Ishikawa (cell line): ENCODE data around the gene ABCC10.

Experiments used
- CREB1 ChIP-seq: IDR thresholded peaks from 2 replicates; pipeline ENCODE4 v1.6.1; 2012; ENCODE audit warnings: low read depth
- EGR1 ChIP-seq: IDR thresholded peaks from 2 replicates; pipeline ENCODE4 v1.6.1; 2012
- EP300 ChIP-seq: IDR thresholded peaks from 2 replicates; pipeline ENCODE4 v1.6.1; 2012; ENCODE audit warnings: borderline replicate concordance
- FOXM1 ChIP-seq: IDR thresholded peaks from 2 replicates; pipeline ENCODE4 v1.6.1; 2012; ENCODE audit warnings: low read depth, borderline replicate concordance
- NFIC ChIP-seq: IDR thresholded peaks from 2 replicates; pipeline ENCODE4 v1.6.1; 2012
- RAD21 ChIP-seq: IDR thresholded peaks from 2 replicates; pipeline ENCODE4 v1.6.1; 2012; ENCODE audit warnings: low read depth
- ZBTB7A ChIP-seq: IDR thresholded peaks from 2 replicates; pipeline ENCODE4 v1.6.1; 2012; ENCODE audit warnings: low read depth
- TF ChIP-seq, protein P1 (sequence below): IDR thresholded peaks from 2 replicates; pipeline ENCODE4 v1.6.1; 2012; ENCODE audit warnings: low read depth, mild to moderate bottlenecking
- TF ChIP-seq, protein P2 (sequence below): IDR thresholded peaks from 2 replicates; pipeline ENCODE4 v1.6.1; 2012

DNA sequence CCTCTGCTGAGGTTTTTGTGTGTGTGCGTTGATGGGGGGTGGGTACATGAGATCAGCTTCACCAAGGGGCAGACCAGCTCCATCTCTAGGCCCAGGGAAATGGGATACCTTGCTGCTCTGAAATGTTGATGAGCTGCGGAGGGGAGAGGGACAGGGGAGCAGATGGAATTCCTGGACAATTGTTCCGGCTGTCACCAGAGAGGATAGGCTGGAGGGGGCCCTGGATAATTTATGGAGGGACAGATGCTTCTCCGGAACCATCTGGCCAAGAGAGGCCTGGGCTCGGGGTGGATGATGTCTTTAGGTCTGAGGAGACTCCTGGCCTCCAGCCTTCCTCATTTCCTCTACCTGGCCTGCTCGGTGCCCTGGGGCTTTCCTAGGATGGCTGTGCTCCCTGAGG is 48.2 kb downstream of the ABCC10 start:
- TF ChIP-seq RAD21 (no peak), CREB1 (no peak), FOXM1 (no peak), ZBTB7A (no peak), EGR1 (no peak), NFIC (no peak), EP300 (no peak)
- TF ChIP-seq, protein P1, sequence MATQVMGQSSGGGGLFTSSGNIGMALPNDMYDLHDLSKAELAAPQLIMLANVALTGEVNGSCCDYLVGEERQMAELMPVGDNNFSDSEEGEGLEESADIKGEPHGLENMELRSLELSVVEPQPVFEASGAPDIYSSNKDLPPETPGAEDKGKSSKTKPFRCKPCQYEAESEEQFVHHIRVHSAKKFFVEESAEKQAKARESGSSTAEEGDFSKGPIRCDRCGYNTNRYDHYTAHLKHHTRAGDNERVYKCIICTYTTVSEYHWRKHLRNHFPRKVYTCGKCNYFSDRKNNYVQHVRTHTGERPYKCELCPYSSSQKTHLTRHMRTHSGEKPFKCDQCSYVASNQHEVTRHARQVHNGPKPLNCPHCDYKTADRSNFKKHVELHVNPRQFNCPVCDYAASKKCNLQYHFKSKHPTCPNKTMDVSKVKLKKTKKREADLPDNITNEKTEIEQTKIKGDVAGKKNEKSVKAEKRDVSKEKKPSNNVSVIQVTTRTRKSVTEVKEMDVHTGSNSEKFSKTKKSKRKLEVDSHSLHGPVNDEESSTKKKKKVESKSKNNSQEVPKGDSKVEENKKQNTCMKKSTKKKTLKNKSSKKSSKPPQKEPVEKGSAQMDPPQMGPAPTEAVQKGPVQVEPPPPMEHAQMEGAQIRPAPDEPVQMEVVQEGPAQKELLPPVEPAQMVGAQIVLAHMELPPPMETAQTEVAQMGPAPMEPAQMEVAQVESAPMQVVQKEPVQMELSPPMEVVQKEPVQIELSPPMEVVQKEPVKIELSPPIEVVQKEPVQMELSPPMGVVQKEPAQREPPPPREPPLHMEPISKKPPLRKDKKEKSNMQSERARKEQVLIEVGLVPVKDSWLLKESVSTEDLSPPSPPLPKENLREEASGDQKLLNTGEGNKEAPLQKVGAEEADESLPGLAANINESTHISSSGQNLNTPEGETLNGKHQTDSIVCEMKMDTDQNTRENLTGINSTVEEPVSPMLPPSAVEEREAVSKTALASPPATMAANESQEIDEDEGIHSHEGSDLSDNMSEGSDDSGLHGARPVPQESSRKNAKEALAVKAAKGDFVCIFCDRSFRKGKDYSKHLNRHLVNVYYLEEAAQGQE, result no peak
- TF ChIP-seq, protein P2, sequence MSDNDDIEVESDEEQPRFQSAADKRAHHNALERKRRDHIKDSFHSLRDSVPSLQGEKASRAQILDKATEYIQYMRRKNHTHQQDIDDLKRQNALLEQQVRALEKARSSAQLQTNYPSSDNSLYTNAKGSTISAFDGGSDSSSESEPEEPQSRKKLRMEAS, result no peak
